ENCODE data around the gene RNF43.

Gene RNF43

DNA sequence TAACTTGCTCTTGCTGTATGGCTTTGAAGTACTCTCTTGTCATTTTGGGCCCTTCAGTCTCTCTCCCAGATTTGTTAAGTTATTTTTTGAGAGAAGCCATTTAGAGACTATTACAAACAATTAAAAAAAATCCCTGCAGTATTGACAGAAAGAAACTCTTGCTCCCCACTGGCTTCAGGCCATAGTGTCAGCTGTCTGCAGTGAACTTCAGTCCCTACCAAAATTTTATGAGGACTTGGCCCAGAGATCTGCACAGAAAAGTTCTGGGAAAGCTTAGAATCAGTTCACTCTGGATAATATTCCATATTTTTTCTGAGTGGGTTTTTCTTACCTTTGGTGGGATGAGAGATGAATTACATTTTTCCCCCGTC is 34.5 kb downstream of the RNF43 start:
- H3K27me3 ChIP-seq (ENCODE audit: low read depth): peaks cover 13% of the 10 kb centered on the region
- H3K4me3 ChIP-seq: no peak overlapping the region
- H3K36me3 ChIP-seq (replicated peaks): no peaks in the 10 kb centered on the region
- no peak for DNase-seq (ENCODE audit: low spot score in 2 of 2)
- in situ Hi-C loops (cut with MboI; ENCODE audit: low sequenced_read_pairs): no loop called here
- H3K4me1 ChIP-seq: no peaks in the 10 kb centered on the region
- H3K9me3 ChIP-seq: no peaks in the 10 kb centered on the region

DNA sequence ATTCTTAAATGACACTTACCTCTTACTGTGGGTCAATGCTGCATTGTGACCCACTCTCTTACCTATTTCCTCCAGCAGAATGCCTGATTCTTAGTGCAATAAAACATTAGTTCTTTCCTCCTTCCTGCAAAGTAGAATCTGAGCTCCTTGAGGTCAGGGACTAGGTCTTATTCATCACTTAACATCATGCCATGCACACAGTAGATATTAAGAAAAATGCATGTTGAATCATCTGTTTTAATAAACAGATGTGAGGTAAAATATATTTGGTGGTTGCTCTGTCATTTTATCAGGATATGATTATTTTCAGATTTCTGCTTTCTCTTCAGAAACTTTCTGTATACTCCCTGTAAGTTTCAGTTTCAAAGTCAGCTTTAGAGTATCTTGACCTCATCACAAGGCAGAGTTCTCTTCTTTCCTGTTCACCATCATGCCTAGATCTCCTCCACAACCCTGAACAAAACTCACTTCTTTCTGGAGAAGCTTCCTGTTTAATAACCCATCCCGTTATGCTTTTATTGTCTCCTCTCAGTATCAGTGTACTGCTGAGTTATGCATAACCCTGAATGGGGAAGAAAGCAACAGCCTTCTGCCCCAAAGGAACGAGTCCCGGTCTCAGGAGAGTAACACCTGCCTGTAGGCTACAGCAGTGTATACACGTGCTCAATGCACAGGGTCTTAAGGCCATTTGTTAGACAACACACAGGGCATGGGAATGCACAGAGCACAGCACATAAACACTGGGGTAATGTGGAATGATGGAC is 35.0 kb downstream of the RNF43 start:
- Histone ChIP-seq H3K36me3 (replicated peaks) (no peaks in the 10 kb centered on the region), H3K4me1 (no peaks in the 10 kb centered on the region), H3K27me3 (ENCODE audit: low read depth) (peaks cover 13% of the 10 kb centered on the region), H3K4me3 (no peak overlapping the region), H3K9me3 (no peaks in the 10 kb centered on the region)
- DNase-seq (ENCODE audit: low spot score in 2 of 2): no peak
- in situ Hi-C loops (cut with MboI; ENCODE audit: low sequenced_read_pairs): no loop called here

DNA sequence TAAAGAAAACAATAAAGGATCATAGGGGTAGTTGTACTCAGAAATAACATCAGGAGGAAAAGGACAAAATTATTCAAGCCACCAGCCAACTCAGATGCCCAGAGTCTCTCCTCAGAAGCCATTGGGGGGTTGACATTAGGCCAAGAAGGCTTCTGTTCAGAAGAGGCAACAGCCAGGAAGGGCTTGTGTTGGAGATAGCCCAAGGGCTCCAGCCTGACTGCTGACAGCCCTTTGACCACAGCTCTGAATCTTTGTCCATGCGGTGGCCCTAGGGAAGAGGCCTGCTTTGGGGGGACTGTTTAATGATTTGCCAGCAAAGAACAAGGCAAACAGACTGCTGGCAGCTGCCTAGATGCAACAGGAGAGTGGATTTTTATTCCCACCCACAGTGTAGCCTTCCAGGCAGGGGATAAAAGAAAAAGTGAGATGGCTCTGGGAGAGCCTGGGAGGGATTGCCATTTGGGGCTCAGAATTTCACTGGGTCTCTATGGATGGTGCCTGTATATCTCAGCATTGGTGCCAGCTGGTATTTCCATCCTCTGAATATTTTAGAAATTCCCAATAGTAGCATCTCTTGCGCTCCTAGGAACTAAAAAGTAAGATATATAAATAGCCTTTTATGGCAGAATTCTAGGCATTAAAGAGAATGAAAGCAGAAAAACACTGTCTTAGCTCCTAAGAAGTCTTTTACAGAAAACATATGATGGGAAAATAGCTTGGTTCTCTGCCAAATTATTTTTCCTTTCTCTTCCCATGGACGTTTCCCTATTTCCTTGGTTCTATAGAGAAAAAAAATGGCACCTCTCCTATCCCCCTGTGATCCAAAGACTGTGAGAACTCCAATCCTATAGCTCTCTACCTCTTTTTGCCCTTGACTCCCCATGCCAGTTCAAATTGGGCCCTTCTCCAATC is 36.0 kb downstream of the RNF43 start:
- no peaks in the 10 kb centered on the region for H3K36me3 ChIP-seq (replicated peaks)
- in situ Hi-C loops (cut with MboI; ENCODE audit: low sequenced_read_pairs): no loop called here
- no peak for DNase-seq (ENCODE audit: low spot score in 2 of 2)
- H3K27me3 ChIP-seq (ENCODE audit: low read depth): peaks cover 12% of the 10 kb centered on the region
- no peak overlapping the region for H3K4me3 ChIP-seq
- H3K4me1 ChIP-seq: no peaks in the 10 kb centered on the region
- H3K9me3 ChIP-seq: no peaks in the 10 kb centered on the region

DNA sequence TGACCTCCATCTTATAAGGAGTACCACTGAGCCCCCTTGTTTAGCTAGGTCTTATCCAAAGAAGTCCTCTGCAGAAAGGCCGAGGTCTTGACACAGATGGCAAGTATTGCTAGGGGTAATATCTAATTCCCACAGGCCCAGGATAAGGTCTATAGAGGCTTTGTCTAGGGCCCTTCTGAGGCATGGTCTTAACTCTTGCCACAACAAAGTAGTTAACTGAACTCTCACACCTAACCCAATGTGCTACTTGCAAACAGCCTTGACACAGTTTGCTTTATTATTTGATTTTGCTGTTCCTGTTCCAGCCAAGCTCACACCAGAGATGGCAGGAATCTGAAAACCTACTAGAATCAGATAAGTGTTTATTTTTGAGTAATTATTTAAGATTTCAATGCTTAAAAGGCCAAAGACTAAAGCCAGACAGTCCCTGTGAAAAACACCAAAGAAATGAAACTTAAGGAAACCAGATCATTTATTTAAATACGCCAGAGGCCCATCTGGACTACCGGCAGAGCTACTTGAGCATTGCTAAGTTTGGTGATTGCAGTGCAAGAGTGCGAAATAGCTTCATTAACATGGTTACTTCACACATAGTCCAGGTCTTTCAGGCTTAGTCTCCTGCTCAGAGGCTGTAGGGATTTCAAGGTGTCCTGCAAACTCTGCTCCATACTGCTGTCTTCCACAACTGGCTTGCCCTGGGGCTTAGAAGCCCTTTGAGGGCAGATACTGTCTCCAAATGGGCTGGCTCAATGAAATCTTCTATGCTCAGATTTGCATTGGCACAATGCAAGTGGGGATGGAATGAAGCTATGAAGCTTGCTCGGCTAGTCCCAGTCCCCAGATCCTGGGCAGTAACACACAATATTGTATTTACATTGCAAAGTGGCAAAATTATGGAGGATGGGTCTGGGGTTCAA is 36.9 kb downstream of the RNF43 start:
- H3K27me3 ChIP-seq (ENCODE audit: low read depth): peaks cover 10% of the 10 kb centered on the region
- in situ Hi-C loops (cut with MboI; ENCODE audit: low sequenced_read_pairs): no loop called here

DNA sequence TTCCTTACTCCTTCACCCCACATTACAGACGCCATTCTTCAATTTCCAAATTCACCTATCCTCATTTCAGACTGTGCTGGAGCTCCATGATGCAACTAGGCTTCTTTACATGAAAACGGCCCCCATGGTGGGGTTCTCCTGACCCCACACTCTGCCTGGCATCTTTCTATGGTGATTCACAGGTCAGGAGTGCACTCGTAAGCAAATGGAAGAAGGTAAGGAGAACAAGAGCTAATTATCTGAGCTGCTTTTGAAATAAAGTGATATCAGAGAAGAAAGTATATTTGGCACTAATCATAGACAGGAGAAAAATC is 37.9 kb downstream of the RNF43 start:
- Histone ChIP-seq H3K36me3 (replicated peaks) (no peaks in the 10 kb centered on the region), H3K4me1 (no peaks in the 10 kb centered on the region), H3K9me3 (no peaks in the 10 kb centered on the region), H3K27me3 (ENCODE audit: low read depth) (peaks cover 4% of the 10 kb centered on the region), H3K4me3 (no peak overlapping the region)
- no peak for DNase-seq (ENCODE audit: low spot score in 2 of 2)
- in situ Hi-C loops (cut with MboI; ENCODE audit: low sequenced_read_pairs): no loop called here

More for the DNA sequence above, 36.9 kb downstream of the RNF43 start:
- DNase-seq (ENCODE audit: low spot score in 2 of 2): no peak
- H3K9me3 ChIP-seq: no peaks in the 10 kb centered on the region
- no peaks in the 10 kb centered on the region for H3K36me3 ChIP-seq (replicated peaks)
- H3K4me1 ChIP-seq: no peaks in the 10 kb centered on the region
- no peak overlapping the region for H3K4me3 ChIP-seq

DNA sequence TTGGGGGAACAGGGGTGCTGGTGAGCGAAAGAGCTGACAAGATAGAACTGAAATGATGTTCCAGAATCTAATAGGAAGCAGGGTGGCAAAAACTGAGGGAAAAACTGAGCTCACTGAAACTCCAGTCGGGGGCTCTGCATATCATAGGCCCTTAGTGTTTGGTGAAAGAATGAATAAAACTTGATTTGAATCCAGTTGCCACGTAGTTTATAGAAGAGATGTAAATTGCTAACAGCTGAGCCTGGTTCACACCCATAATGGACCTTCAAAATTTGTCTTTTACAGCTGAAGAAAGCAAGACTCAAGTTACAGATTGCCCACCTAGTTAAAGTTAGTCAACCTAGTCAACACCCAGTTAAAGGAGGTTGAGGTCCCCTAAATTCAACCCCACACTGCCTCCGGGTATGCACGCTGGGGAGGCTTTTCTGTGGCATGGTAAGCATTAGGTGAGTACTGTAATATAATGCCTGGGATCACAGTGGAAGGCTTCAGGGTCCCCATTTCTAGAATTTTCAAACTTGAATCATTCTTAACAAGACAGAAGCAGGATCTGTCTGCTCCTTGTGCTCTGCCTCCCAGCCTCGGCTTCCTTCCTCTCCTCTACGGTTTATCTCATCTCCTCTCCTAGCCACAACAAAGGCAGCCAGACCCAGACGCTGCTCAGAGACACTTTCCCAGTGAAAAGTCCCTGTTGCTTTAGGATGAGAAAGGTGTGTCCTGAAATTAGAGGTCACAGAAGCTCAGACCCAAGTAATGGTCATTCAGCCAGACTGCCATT is 38.4 kb downstream of the RNF43 start:
- Histone ChIP-seq H3K4me3 (no peak overlapping the region), H3K9me3 (no peaks in the 10 kb centered on the region), H3K27me3 (ENCODE audit: low read depth) (no peaks in the 10 kb centered on the region; the same call in none of the 2 replicates), H3K36me3 (replicated peaks) (no peaks in the 10 kb centered on the region), H3K4me1 (no peaks in the 10 kb centered on the region)
- in situ Hi-C loops (cut with MboI; ENCODE audit: low sequenced_read_pairs): no loop called here
- no peak for DNase-seq (ENCODE audit: low spot score in 2 of 2)

DNA sequence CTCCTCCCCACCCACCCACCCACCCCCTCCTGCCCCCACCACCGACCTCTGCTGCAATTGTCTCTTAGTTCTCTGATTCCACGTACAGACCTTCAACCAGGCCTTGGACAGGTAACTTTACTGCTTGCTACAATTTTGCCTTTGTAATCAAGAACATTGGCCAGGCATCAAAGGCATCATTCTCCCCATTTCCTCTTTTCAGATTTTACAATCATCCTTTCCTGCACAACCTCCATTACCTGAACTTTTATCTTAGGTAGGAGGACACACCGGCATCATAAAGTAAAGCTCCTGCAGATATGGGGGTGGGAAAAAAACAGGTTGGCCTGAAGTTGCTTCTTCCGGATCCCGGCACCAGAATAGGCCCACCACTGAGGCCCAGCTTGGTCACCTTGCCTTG is 39.7 kb downstream of the RNF43 start:
- in situ Hi-C loops (cut with MboI; ENCODE audit: low sequenced_read_pairs): no loop called here
- H3K4me3 ChIP-seq: no peak overlapping the region
- H3K4me1 ChIP-seq: no peaks in the 10 kb centered on the region
- no peak for DNase-seq (ENCODE audit: low spot score in 2 of 2)
- no peaks in the 10 kb centered on the region for H3K36me3 ChIP-seq (replicated peaks)
- H3K27me3 ChIP-seq (ENCODE audit: low read depth): no peaks in the 10 kb centered on the region; the same call in none of the 2 replicates
- H3K9me3 ChIP-seq: no peaks in the 10 kb centered on the region

DNA sequence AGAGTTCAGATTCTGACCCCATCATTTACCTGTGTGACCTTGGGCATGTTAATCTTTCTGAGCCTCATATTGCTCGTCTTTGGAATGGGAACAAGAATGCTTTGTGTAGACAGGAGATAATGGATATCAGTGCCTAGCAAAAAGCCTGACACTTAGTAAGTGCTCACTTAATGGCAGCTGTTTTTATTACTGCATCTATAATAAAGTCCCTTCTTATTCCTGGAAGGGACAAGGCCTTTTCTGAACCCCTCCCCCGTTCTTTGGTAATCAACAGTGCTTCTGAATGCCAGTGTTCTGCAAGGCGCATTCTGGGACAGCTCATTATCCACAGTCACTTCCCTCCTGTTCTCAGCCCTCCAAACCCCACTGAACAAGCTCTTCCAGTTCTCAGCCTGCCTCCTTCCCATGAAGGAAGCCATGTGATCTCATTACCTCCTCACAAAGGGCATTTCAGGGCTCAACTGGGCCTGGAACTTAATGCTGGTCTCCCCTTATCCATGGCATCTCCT is 40.2 kb downstream of the RNF43 start:
- Histone ChIP-seq H3K4me3 (no peak overlapping the region), H3K27me3 (ENCODE audit: low read depth) (no peaks in the 10 kb centered on the region; the same call in 1 of the 2 replicates), H3K36me3 (replicated peaks) (no peaks in the 10 kb centered on the region), H3K4me1 (no peaks in the 10 kb centered on the region), H3K9me3 (no peaks in the 10 kb centered on the region)
- DNase-seq (ENCODE audit: low spot score in 2 of 2): no peak
- in situ Hi-C loops (cut with MboI; ENCODE audit: low sequenced_read_pairs): no loop called here

DNA sequence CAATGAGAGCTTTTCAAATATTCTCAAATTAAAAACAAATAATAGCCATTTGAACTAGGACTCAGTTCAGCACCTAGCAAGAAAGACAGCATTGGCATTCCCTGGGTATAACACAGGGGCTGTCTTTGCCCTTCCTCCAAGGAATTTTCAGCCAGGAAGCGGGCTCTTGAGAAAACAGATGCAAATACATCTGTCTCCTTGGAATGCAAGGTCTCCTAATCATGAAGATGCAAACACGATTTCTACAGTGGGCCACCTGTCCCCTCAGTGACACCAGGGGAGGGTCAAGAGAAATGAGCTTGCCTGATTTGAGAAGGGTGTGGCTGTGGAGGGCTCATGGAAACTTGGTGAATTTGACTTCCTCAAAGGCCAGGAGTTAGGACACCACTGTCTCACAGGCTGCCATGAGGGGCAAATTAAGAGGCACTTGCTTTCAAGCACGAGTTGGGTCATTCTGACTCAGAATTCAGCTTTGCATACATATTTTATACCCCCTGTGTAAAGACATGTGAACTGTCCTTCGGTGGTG is 40.8 kb downstream of the RNF43 start:
- no peaks in the 10 kb centered on the region for H3K36me3 ChIP-seq (replicated peaks)
- no peak for DNase-seq (ENCODE audit: low spot score in 2 of 2)
- no peaks in the 10 kb centered on the region; the same call in 1 of the 2 replicates for H3K27me3 ChIP-seq (ENCODE audit: low read depth)
- no peaks in the 10 kb centered on the region for H3K4me1 ChIP-seq
- in situ Hi-C loops (cut with MboI; ENCODE audit: low sequenced_read_pairs): no loop called here
- no peak overlapping the region for H3K4me3 ChIP-seq
- H3K9me3 ChIP-seq: no peaks in the 10 kb centered on the region

DNA sequence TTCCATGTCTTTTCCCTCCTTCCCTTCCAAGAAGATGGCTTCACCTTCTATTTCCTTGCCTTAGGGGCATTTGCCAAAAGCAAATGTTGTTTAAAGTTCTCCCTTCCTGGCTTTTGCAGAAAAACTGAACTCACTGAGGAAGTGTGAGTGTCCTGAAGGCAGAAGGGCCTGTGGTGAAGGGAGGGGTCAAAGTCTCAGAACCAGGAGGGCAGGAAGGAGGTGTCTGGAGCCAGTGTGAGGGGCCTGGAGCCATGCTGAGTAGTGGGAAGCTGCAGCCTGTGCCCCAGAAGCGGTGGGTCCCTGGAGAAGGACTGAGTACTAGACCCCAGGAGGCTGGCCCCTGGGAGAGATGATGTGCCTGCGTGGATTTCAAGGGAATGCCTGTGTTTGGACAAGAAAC is 41.5 kb downstream of the RNF43 start:
- no peaks in the 10 kb centered on the region; the same call in 1 of the 2 replicates for H3K27me3 ChIP-seq (ENCODE audit: low read depth)
- in situ Hi-C loops (cut with MboI; ENCODE audit: low sequenced_read_pairs): no loop called here

DNA sequence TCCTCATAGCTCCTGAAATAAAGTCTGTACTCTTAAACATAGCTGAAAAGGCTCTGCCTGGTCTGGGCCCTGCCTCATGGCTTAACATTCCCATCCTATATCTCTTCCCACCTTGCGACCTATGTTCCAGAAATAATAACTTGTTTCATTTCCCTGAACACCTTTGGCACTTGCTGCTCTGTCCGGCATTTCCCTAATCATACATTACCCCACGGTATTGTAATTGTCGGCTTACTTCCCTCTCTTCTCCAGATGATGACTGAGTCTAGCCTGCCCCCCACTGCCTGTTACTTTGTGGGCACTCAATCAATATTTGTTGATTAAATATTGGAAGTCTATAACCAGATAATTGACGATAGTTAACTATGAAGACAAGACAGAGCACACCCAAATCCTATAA is 42.1 kb downstream of the RNF43 start:
- Histone ChIP-seq H3K36me3 (replicated peaks) (no peaks in the 10 kb centered on the region), H3K4me3 (no peak overlapping the region), H3K4me1 (no peaks in the 10 kb centered on the region), H3K9me3 (no peaks in the 10 kb centered on the region), H3K27me3 (ENCODE audit: low read depth) (no peaks in the 10 kb centered on the region; the same call in 1 of the 2 replicates)
- no peak for DNase-seq (ENCODE audit: low spot score in 2 of 2)
- in situ Hi-C loops (cut with MboI; ENCODE audit: low sequenced_read_pairs): no loop called here

More for the DNA sequence above, 41.5 kb downstream of the RNF43 start:
- H3K4me1 ChIP-seq: no peaks in the 10 kb centered on the region
- H3K4me3 ChIP-seq: no peak overlapping the region
- DNase-seq (ENCODE audit: low spot score in 2 of 2): no peak
- H3K9me3 ChIP-seq: no peaks in the 10 kb centered on the region
- no peaks in the 10 kb centered on the region for H3K36me3 ChIP-seq (replicated peaks)

DNA sequence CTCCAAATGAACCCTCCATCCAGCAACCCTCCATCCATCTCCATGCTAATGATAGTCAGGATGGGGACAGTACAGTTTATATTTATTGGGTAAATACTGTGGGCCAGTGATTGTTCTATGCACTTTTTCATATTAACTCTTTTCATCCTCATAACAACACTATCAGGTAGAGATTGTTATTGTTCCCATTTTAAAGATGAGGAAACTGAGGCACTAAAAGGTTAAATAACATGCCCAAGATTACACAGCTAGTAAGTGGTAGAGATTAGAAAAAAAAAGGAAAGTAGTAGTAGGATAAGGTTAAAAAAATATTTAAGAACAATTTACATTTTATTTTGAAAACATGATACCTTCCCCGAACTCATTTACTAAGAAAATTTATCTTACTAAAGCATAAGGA is 43.4 kb downstream of the RNF43 start:
- no peaks in the 10 kb centered on the region for H3K4me1 ChIP-seq
- H3K4me3 ChIP-seq: no peak overlapping the region
- H3K9me3 ChIP-seq: no peaks in the 10 kb centered on the region
- no peak for DNase-seq (ENCODE audit: low spot score in 2 of 2)
- H3K27me3 ChIP-seq (ENCODE audit: low read depth): no peaks in the 10 kb centered on the region; the same call in 1 of the 2 replicates
- in situ Hi-C loops (cut with MboI; ENCODE audit: low sequenced_read_pairs): no loop called here
- no peaks in the 10 kb centered on the region for H3K36me3 ChIP-seq (replicated peaks)

All from HAP-1 (cell line).